Measurements from ENCODE around the gene SCGB1C1. TPM values are rescaled to one million over a fixed set of nuclear protein-coding genes. Genes with fewer than 3 reads are reported as not detected.
A peak's percentile ranks its signal among the peaks of the same experiment; 100 is the strongest.

The SCGB1C1 gene
- total and polyA plus RNA-seq, 9 of the 15 experiments (the other 6 are each of a cell fraction or from before 2014, with no cell fraction given) = not detected

GRCh38 chr11:236774-237767 is 44.2 kb downstream of the SCGB1C1 start, which contains the start of gene PSMD13 (continued):
- TF ChIP-seq ARID4B (CRISPR knock-in tag; IDR thresholded peaks at IDR 0.05) (peak; percentile 52; the same call in 1 of the 2 replicates), PBX2 (CRISPR knock-in tag; IDR thresholded peaks at IDR 0.05; ENCODE audit: low read depth) (no peak), PBX2 (tag; conservative IDR thresholded peaks at IDR 0.05; ENCODE audit: low read depth) (no peak), CXXC5 (CRISPR knock-in tag; IDR thresholded peaks at IDR 0.05) (peak; percentile 78), SMARCC2 (IDR thresholded peaks at IDR 0.05; ENCODE audit: low read depth) (peak; percentile 40; the same call in 1 of the 2 replicates), TRIM24 (IDR thresholded peaks at IDR 0.05) (no peak; a peak in 1 of 4 replicates), SRSF9 (IDR thresholded peaks at IDR 0.05; ENCODE audit: borderline replicate concordance, low read depth, low read length) (no peak), LCOR (CRISPR knock-in tag; IDR thresholded peaks at IDR 0.05) (no peak), ZNF197 (CRISPR knock-in tag; IDR thresholded peaks at IDR 0.05; ENCODE audit: low read depth) (no peak), ARNT (IDR thresholded peaks at IDR 0.05) (no peak), PTTG1 (tag; IDR thresholded peaks at IDR 0.05; ENCODE audit: low read depth) (no peak), JUNB (CRISPR knock-in tag; conservative IDR thresholded peaks at IDR 0.05) (no peak), RBFOX2 (IDR thresholded peaks at IDR 0.05; ENCODE audit: low read depth, low read length) (peak; percentile 93), ZFPM2 (CRISPR knock-in tag; IDR thresholded peaks at IDR 0.05) (no peak), NUFIP1 (IDR thresholded peaks at IDR 0.05; ENCODE audit: partially characterized antibody) (no peak), CTCFL (IDR thresholded peaks at IDR 0.05; ENCODE audit: borderline replicate concordance, insufficient read depth, low read depth, low read length, poor library complexity, severe bottlenecking) (no peak)

Data from K562 (cell line).